Breast epithelium (tissue), 4 donors: ENCODE measurements around the gene CD200. TPM values are rescaled to one million over a fixed set of nuclear protein-coding genes. Genes with fewer than 3 reads are reported as not detected.
"Not testable (repeated sequence)": the region's sequence is repeated elsewhere in the genome, so short reads cannot be mapped to it uniquely, and the experiment has no call there.

Experiments
- DNase-seq, 2 donors: peaks; one replicate each; pipeline ENCODE4 v3.0.0-alpha.2; 2019; ENCODE audit warnings: low spot score in 2 of 2
- H3K27ac ChIP-seq, 2 donors: fragments of 200-600 bp; sonication (generic) in 1 of 2; one replicate each; pipeline ENCODE4 v1.5.1; 2016 to 2019; ENCODE audit warnings: mild to moderate bottlenecking in 1 of 2
- H3K27me3 ChIP-seq, 2 donors: fragments of 200-600 bp; sonication (generic) in 1 of 2; one replicate each; pipeline versions ENCODE4 v1.5.1 to v1.6.0; 2017 to 2019; ENCODE audit warnings: control low read depth in 1 of 2, mild to moderate bottlenecking in 1 of 2
- H3K36me3 ChIP-seq: fragments of 200-600 bp; one replicate; pipeline ENCODE4 v1.5.1; 2019
- H3K4me1 ChIP-seq, 2 donors: fragments of 200-600 bp; sonication (generic); one replicate each; pipeline ENCODE4 v1.5.1; 2016 to 2019; ENCODE audit warnings: control low read depth in 1 of 2
- H3K4me3 ChIP-seq, 3 donors: fragments of 200-600 bp; sonication (generic); 1 replicate in 2 of 3; 2 replicates in 1 of 3; pipeline ENCODE4 v1.5.1; 2016 to 2019; ENCODE audit warnings: mild to moderate bottlenecking in 3 of 3, moderate library complexity in 2 of 3
- H3K9me3 ChIP-seq, 2 donors: fragments of 200-600 bp; sonication (generic) in 1 of 2; one replicate each; pipeline ENCODE4 v1.5.1; 2016 to 2019; ENCODE audit warnings: control low read depth in 1 of 2
- CTCF ChIP-seq, 3 donors: fragments of 450-650 bp; IDR thresholded peaks; one replicate each; pipeline ENCODE4 v1.5.1; 2016 to 2017; ENCODE audit warnings: antibody characterized with exemption in 3 of 3, mild to moderate bottlenecking in 3 of 3, moderate library complexity in 3 of 3
- POLR2A ChIP-seq: fragments of 450-650 bp; IDR thresholded peaks from one replicate; pipeline ENCODE4 v1.6.1; 2016; ENCODE audit warnings: antibody characterized with exemption, mild to moderate bottlenecking, moderate library complexity
- POLR2AphosphoS5 ChIP-seq, 3 donors: sonication (generic); formaldehyde crosslinking; IDR thresholded peaks; one replicate each; pipeline ENCODE4 v1.6.1; 2017; ENCODE audit warnings: antibody characterized with exemption in 3 of 3
- intact Hi-C: fragments of 100-400 bp; cut with DNase I; formaldehyde crosslinking; loops from one replicate; pipeline ENCODE4 v1.15.1; 2023; ENCODE audit warnings: low total_unique reads
- total RNA-seq, 3 donors: library from RNA; depleted of rRNA; stranded (reverse); fragments of >200 nt; gene quantifications; one replicate each; pipeline ENCODE4 v1.1.0, GENCODE V29; 2016

Gene CD200
- total RNA-seq, 3 donors from 2014 or later = 4.8 to 20.8 (median 17.0) TPM

GRCh38 chr3:112374333-112374734 is 41.4 kb downstream of the CD200 start:
- Histone ChIP-seq H3K4me3 (no peak overlapping the region), H3K36me3 (no peaks in the 10 kb centered on the region), H3K27ac (no peak overlapping the region), H3K4me1 (no peaks in the 10 kb centered on the region), H3K27me3 (no peaks in the 10 kb centered on the region), H3K9me3 (no peaks in the 10 kb centered on the region)
- intact Hi-C loops = no loop called here
- no peak for TF ChIP-seq CTCF (IDR thresholded peaks at IDR 0.05)
- TF ChIP-seq POLR2A = no peak
- TF ChIP-seq POLR2AphosphoS5 (IDR thresholded peaks at IDR 0.05) = no peak
- DNase-seq = no peak

GRCh38 chr3:112375117-112375516 is 42.2 kb downstream of the CD200 start:
- DNase-seq = no peak
- Histone ChIP-seq H3K4me1 (no peaks in the 10 kb centered on the region), H3K4me3 (no peak overlapping the region), H3K27ac (no peak overlapping the region), H3K36me3 (no peaks in the 10 kb centered on the region), H3K27me3 (no peaks in the 10 kb centered on the region), H3K9me3 (no peaks in the 10 kb centered on the region)
- intact Hi-C loops = no loop called here
- TF ChIP-seq POLR2AphosphoS5 (IDR thresholded peaks at IDR 0.05) (no peak), CTCF (IDR thresholded peaks at IDR 0.05) (no peak), POLR2A (no peak)

- no peak for DNase-seq
- Histone ChIP-seq H3K4me3 (no peak overlapping the region), H3K27ac (no peak overlapping the region), H3K36me3 (no peaks in the 10 kb centered on the region), H3K9me3 (no peaks in the 10 kb centered on the region), H3K4me1 (no peaks in the 10 kb centered on the region), H3K27me3 (no peaks in the 10 kb centered on the region)
- intact Hi-C loops = no loop called here
- TF ChIP-seq CTCF (IDR thresholded peaks at IDR 0.05) (no peak), POLR2AphosphoS5 (IDR thresholded peaks at IDR 0.05) (no peak), POLR2A (no peak)
These were observed 43.4 kb downstream of the CD200 start for GRCh38 chr3:112376241-112376911.

GRCh38 chr3:112376992-112377391 is 44.0 kb downstream of the CD200 start:
- no peak overlapping the region for H3K4me3 ChIP-seq
- H3K4me1 ChIP-seq = no peaks in the 10 kb centered on the region
- H3K36me3 ChIP-seq = no peaks in the 10 kb centered on the region
- H3K9me3 ChIP-seq = no peaks in the 10 kb centered on the region
- TF ChIP-seq CTCF (IDR thresholded peaks at IDR 0.05) (no peak), POLR2AphosphoS5 (IDR thresholded peaks at IDR 0.05) (no peak), POLR2A (no peak)
- H3K27ac ChIP-seq = no peak overlapping the region
- intact Hi-C loops = no loop called here
- no peak for DNase-seq
- no peaks in the 10 kb centered on the region for H3K27me3 ChIP-seq

GRCh38 chr3:112377568-112378071 is 44.7 kb downstream of the CD200 start:
- DNase-seq = no peak
- H3K4me3 ChIP-seq = no peak overlapping the region
- no peaks in the 10 kb centered on the region for H3K36me3 ChIP-seq
- TF ChIP-seq POLR2AphosphoS5 (IDR thresholded peaks at IDR 0.05) (no peak), CTCF (IDR thresholded peaks at IDR 0.05) (no peak), POLR2A (no peak)
- H3K27me3 ChIP-seq = no peaks in the 10 kb centered on the region
- no peaks in the 10 kb centered on the region for H3K4me1 ChIP-seq
- intact Hi-C loops = no loop called here
- no peaks in the 10 kb centered on the region for H3K9me3 ChIP-seq
- no peak overlapping the region for H3K27ac ChIP-seq

- H3K4me1 ChIP-seq, H3K27me3 ChIP-seq, H3K9me3 ChIP-seq, H3K36me3 ChIP-seq, DNase-seq, H3K27ac ChIP-seq, H3K4me3 ChIP-seq, intact Hi-C loops: not testable (repeated sequence)
These were observed 45.4 kb downstream of the CD200 start for GRCh38 chr3:112378347-112378746.
